Activated naive CD4-positive, alpha-beta T cell treated with anti-CD3 and anti-CD28 coated beads, Interleukin-2, amount 50 U/mL, for 16 hours (primary cell): ENCODE measurements around the gene MPDU1.
"Not testable (repeated sequence)": the region's sequence is repeated elsewhere in the genome, so short reads cannot be mapped to it uniquely, and the experiment has no call there.

Experiments used
- DNase-seq: peaks from one replicate; pipeline ENCODE4 v3.0.0-alpha.2; 2020

Gene MPDU1

GRCh38 chr17:7620835-7621234, 37.2 kb downstream of the MPDU1 start:
- no peak for DNase-seq

DNA sequence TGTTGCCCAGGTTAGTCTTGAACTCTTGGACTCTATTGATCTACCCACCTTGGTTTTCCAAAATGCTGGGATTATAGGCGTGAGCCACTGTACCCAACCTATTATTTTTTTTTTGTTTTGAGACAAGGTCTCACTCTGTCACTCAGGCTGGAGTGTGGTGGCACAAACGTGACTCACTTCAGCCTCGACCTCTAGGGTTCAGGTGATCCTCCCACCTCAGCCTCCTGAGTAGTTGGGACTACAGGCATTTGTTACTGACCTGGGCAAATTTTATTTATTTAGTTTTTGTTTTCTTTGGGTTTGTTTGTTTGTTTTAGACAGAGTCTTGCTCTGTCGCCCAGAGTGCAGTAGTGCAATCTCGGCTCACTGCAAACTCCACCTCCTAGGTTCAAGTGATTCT, 40.0 kb downstream of the MPDU1 start:
- no peak for DNase-seq

DNA sequence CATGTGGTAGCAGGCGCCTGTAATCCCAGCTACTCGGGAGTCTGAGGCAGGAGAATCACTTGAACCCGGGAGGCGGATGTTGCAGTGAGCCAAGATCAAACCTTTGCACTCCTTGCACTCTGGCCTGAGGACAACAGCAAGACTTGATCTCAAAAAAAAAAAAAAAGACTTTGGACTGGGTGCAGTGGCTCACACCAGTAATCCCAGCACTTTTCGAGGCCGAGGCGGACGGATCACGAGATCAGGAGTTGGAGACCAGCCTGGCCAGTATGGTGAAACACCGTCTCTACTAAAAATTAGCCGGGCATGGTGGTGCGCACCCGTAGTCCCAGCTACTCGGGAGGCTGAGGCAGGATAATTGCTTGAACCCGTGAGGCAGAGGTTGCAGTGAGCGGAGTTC, 42.1 kb downstream of the MPDU1 start:
- not testable (repeated sequence) for DNase-seq

DNA sequence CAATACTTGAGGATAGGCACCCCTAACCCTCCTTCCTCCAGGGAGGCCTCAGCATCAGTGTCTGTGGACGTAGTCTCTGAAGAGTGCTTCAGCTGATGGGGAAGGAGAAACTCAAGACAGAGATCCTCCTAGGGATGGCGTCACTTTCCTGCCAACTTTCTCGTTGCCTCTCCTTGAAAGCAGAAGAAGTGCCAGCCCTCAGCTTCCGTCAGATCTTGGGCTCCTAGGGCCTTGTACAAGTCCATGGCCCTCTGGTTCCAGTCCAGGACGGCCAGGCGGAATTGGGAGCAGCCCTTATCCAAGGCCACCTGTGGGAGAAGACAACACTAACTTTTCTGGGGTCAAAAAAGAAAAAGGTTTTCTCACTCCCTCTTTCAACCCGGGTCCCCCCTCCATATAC, 42.7 kb downstream of the MPDU1 start:
- no peak for DNase-seq

GRCh38 chr17:7626956-7627249, 43.3 kb downstream of the MPDU1 start:
- DNase-seq, result no peak

- DNase-seq, result peak; percentile 83
These were observed 43.8 kb downstream of the MPDU1 start, which contains the start of gene SAT2 for GRCh38 chr17:7627250-7628121. Gene SAT2 (minus strand): TSS chr17:7627821. CDS start chr17:7627635, 186 bp downstream.

GRCh38 chr17:7629939-7630571, 46.4 kb downstream of the MPDU1 start, which contains the start of gene SHBG:
Gene SHBG (plus strand): TSS chr17:7630135. CDS start chr17:7630173, 38 bp downstream.
- DNase-seq, result no peak

GRCh38 chr17:7631398-7632380, 48.0 kb downstream of the MPDU1 start:
- DNase-seq, result no peak

DNA sequence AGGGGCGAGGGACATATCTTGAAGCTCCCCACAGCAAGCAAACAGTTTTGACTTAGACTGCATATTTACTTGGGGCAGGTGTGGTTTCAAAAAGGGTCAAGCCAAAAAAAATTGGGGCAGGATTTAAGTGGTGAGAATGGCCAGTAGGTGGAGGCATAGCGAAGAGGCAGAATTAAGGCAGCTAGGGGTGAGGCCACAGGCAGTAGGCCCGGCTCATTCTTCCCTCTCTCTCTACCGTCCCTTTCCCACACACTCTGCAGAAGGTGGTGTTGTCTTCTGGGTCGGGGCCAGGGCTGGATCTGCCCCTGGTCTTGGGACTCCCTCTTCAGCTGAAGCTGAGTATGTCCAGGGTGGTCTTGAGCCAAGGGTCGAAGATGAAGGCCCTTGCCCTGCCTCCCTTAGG, 48.8 kb downstream of the MPDU1 start:
- DNase-seq, result no peak

- no peak for DNase-seq
These were observed 49.4 kb downstream of the MPDU1 start for GRCh38 chr17:7633093-7633492.

- no peak for DNase-seq
These were observed 50.7 kb downstream of the MPDU1 start for GRCh38 chr17:7634384-7634783.

GRCh38 chr17:7636163-7636562, 52.5 kb downstream of the MPDU1 start:
- no peak for DNase-seq
